ENCODE measurements around the gene CCDC120. TPM values are rescaled to one million over a fixed set of nuclear protein-coding genes. Genes with fewer than 3 reads are reported as not detected.

CCDC120 gene
- total RNA-seq, 4 donors from 2014 or later: 36.6 to 43.3 (median 38.1) TPM

- H3K4me1 ChIP-seq: peaks cover under 1% of the 10 kb centered on the region
- 92% methylated on average over 7 of the region's 9 CpGs for WGBS
- DNase-seq (ENCODE audit: low spot score in 2 of 2): no peak
- H3K4me3 ChIP-seq: no peak overlapping the region
- peaks cover 32% of the 10 kb centered on the region for H3K36me3 ChIP-seq
- H3K27ac ChIP-seq: no peak overlapping the region
- no peaks in the 10 kb centered on the region for H3K27me3 ChIP-seq
- no peaks in the 10 kb centered on the region for H3K9me3 ChIP-seq
- TF ChIP-seq POLR2AphosphoS5 (IDR thresholded peaks at IDR 0.05) (no peak), EP300 (IDR thresholded peaks at IDR 0.05) (no peak), POLR2A (IDR thresholded peaks at IDR 0.05) (no peak), CTCF (IDR thresholded peaks at IDR 0.05) (no peak)
These were observed 4.9 kb downstream of the CCDC120 start for GRCh38 chrX:49063715-49064114.

- Histone ChIP-seq H3K27me3 (no peaks in the 10 kb centered on the region), H3K4me1 (no peaks in the 10 kb centered on the region), H3K4me3 (no peak overlapping the region), H3K27ac (no peak overlapping the region), H3K36me3 (peaks cover 32% of the 10 kb centered on the region), H3K9me3 (no peaks in the 10 kb centered on the region)
- 87% methylated on average over 15 of the region's 20 CpGs for WGBS
- TF ChIP-seq POLR2AphosphoS5 (IDR thresholded peaks at IDR 0.05): no peak
- TF ChIP-seq CTCF (IDR thresholded peaks at IDR 0.05): no peak
- no peak for TF ChIP-seq EP300 (IDR thresholded peaks at IDR 0.05)
- TF ChIP-seq POLR2A (IDR thresholded peaks at IDR 0.05): no peak
- no peak for DNase-seq (ENCODE audit: low spot score in 2 of 2)
These were observed 5.5 kb downstream of the CCDC120 start for GRCh38 chrX:49064303-49064702.

- no peaks in the 10 kb centered on the region for H3K9me3 ChIP-seq
- H3K36me3 ChIP-seq: peaks cover 32% of the 10 kb centered on the region
- H3K4me1 ChIP-seq: no peaks in the 10 kb centered on the region
- TF ChIP-seq POLR2A (IDR thresholded peaks at IDR 0.05) (no peak), EP300 (IDR thresholded peaks at IDR 0.05) (no peak), POLR2AphosphoS5 (IDR thresholded peaks at IDR 0.05) (no peak), CTCF (IDR thresholded peaks at IDR 0.05) (no peak)
- no peak overlapping the region for H3K4me3 ChIP-seq
- DNase-seq (ENCODE audit: low spot score in 2 of 2): no peak
- H3K27me3 ChIP-seq: no peaks in the 10 kb centered on the region
- WGBS: 89% methylated on average over 8 of the region's 8 CpGs
- H3K27ac ChIP-seq: no peak overlapping the region
These were observed 5.9 kb downstream of the CCDC120 start for GRCh38 chrX:49064735-49065134.

DNA sequence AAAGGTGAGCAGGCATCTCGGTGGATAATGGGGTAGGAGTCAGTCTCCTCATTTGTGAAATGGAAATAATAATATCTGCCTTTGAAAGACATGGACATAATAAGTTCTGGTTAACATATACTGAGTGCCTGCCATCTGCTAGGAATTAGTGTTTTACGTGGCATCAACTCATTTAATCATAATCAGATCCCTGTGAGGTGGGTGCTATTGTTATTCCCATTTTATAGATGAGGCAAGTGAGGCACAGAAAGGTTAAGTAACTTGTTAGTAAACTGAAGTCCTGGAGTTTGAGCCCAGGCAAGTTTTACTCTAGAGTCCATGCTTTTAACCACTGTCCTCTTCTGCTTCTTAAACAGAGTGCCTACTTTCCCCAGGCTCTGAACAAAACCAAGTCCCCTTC, 7.5 kb downstream of the CCDC120 start:
- WGBS: 78% methylated on average over 2 of the region's 2 CpGs

GRCh38 chrX:49066690-49067089, 7.9 kb downstream of the CCDC120 start:
- no peak for DNase-seq (ENCODE audit: low spot score in 2 of 2)
- Histone ChIP-seq H3K27ac (no peak overlapping the region), H3K4me1 (no peaks in the 10 kb centered on the region), H3K36me3 (peaks cover 32% of the 10 kb centered on the region), H3K9me3 (no peaks in the 10 kb centered on the region), H3K4me3 (no peak overlapping the region), H3K27me3 (no peaks in the 10 kb centered on the region)
- TF ChIP-seq POLR2AphosphoS5 (IDR thresholded peaks at IDR 0.05): no peak
- WGBS: 72% methylated on average over 9 of the region's 9 CpGs

More for the DNA sequence above, 7.5 kb downstream of the CCDC120 start:
- H3K4me1 ChIP-seq: no peaks in the 10 kb centered on the region
- TF ChIP-seq CTCF (IDR thresholded peaks at IDR 0.05) (no peak), POLR2AphosphoS5 (IDR thresholded peaks at IDR 0.05) (no peak), POLR2A (IDR thresholded peaks at IDR 0.05) (no peak), EP300 (IDR thresholded peaks at IDR 0.05) (no peak)
- H3K27ac ChIP-seq: no peak overlapping the region
- DNase-seq (ENCODE audit: low spot score in 2 of 2): no peak
- H3K36me3 ChIP-seq: peaks cover 32% of the 10 kb centered on the region
- no peaks in the 10 kb centered on the region for H3K9me3 ChIP-seq
- H3K27me3 ChIP-seq: no peaks in the 10 kb centered on the region
- H3K4me3 ChIP-seq: no peak overlapping the region

All from suprapubic skin (tissue), 4 donors.